MCF 10A (cell line): ENCODE measurements around the gene PRADC1. TPM values are rescaled to one million over a fixed set of nuclear protein-coding genes. Genes with fewer than 3 reads are reported as not detected.
"Not testable (repeated sequence)": the region's sequence is repeated elsewhere in the genome, so short reads cannot be mapped to it uniquely, and the experiment has no call there.

Source experiments
- BruUV-seq: library from RNA; stranded (reverse); fragments of 400-500 nt; replicated peaks from 2 replicates; lab custom pipeline; 2021; lab: Mats Ljungman, UMichigan
- CTCF ChIA-PET: fragments of 300-600 bp; sonication (Branson Sonifier 250); formaldehyde crosslinking; extraction: SDS; loops from one replicate; lab custom pipeline; 2021; ENCODE audit warnings: antibody characterized with exemption, inconsistent platforms; lab: Yijun Ruan, JAX
- POLR2A ChIA-PET: fragments of 300-600, 350-650 bp; sonication (Branson Sonifier 250); formaldehyde crosslinking; extraction: SDS; loops from one replicate; lab custom pipeline; 2020; ENCODE audit warnings: antibody characterized with exemption, inconsistent platforms; lab: Yijun Ruan, JAX
- DNase-seq: peaks from one replicate; pipeline ENCODE4 v3.0.0-alpha.2; 2018; ENCODE audit not compliant: unreplicated experiment
- H3K27ac Mint-ChIP-seq: one replicate; pipeline ENCODE4 v1.8.0; 2022; ENCODE audit warnings: mild to moderate bottlenecking, low read depth, mixed read lengths; ENCODE audit not compliant: unreplicated experiment
- H3K27me3 Mint-ChIP-seq: one replicate; pipeline ENCODE4 v1.8.0; 2022; ENCODE audit warnings: mixed read lengths; ENCODE audit not compliant: insufficient read depth, unreplicated experiment
- H3K36me3 Mint-ChIP-seq: one replicate; pipeline ENCODE4 v1.8.0; 2022; ENCODE audit warnings: mild to moderate bottlenecking, moderate library complexity, mixed read lengths; ENCODE audit not compliant: insufficient read depth, unreplicated experiment
- H3K4me1 Mint-ChIP-seq: one replicate; pipeline ENCODE4 v1.8.0; 2022; ENCODE audit warnings: mixed read lengths; ENCODE audit not compliant: insufficient read depth, unreplicated experiment
- H3K4me3 Mint-ChIP-seq: one replicate; pipeline ENCODE4 v1.8.0; 2022; ENCODE audit warnings: mild to moderate bottlenecking, moderate library complexity, mixed read lengths; ENCODE audit not compliant: unreplicated experiment
- H3K9me3 Mint-ChIP-seq: one replicate; pipeline ENCODE4 v1.8.0; 2022; ENCODE audit warnings: mixed read lengths; ENCODE audit not compliant: unreplicated experiment
- intact Hi-C: fragments of 100-400 bp; cut with micrococcal nuclease; formaldehyde crosslinking; loops from 2 replicates; pipeline ENCODE4 v1.14.1; 2022
- total RNA-seq: library from RNA; stranded (reverse); gene quantifications from 2 replicates; pipeline ENCODE4 v1.2.3, GENCODE V29; 2022
- TF ChIP-seq, protein P1 (sequence below): fragments of 200-600 bp; IDR thresholded peaks from one replicate; pipeline ENCODE4 v1.8.0; 2022; ENCODE audit warnings: antibody characterized with exemption, mild to moderate bottlenecking; ENCODE audit not compliant: unreplicated experiment

The PRADC1 gene
- total RNA-seq, 1 experiment from 2014 or later = 13.5 TPM

DNA sequence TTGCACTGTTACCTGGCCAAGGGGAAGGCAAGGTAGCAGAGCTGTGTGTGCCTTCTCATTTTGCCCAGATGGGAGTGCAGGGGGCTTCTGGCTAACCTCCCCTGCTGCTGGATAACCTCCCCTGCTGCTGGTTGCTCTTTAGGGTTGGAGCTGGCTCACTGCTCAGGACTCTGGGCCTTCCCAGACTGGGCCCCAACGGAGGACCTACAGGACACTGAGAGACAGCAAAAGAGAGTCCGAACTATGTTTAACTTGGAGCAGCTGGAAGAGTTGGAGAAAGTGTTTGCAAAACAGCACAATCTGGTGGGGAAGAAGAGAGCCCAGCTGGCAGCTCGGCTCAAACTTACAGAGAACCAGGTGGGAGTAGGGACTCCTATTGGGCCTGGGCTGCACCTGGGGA lies 24.8 kb downstream of the PRADC1 start:
- Mint-ChIP-seq H3K4me3 (no peak overlapping the region), H3K4me1 (no peaks in the 10 kb centered on the region), H3K27ac (no peak overlapping the region), H3K36me3 (no peaks in the 10 kb centered on the region), H3K9me3 (no peaks in the 10 kb centered on the region), H3K27me3 (no peaks in the 10 kb centered on the region)
- TF ChIP-seq, protein P1, sequence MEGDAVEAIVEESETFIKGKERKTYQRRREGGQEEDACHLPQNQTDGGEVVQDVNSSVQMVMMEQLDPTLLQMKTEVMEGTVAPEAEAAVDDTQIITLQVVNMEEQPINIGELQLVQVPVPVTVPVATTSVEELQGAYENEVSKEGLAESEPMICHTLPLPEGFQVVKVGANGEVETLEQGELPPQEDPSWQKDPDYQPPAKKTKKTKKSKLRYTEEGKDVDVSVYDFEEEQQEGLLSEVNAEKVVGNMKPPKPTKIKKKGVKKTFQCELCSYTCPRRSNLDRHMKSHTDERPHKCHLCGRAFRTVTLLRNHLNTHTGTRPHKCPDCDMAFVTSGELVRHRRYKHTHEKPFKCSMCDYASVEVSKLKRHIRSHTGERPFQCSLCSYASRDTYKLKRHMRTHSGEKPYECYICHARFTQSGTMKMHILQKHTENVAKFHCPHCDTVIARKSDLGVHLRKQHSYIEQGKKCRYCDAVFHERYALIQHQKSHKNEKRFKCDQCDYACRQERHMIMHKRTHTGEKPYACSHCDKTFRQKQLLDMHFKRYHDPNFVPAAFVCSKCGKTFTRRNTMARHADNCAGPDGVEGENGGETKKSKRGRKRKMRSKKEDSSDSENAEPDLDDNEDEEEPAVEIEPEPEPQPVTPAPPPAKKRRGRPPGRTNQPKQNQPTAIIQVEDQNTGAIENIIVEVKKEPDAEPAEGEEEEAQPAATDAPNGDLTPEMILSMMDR = no peak
- ChIA-PET CTCF (interaction anchor here (0.8 to 3.0 kb wide), 2 partner anchors 30 to 123 kb away, joined by 3 to 10 read pairs; no protein-coding TSS in a partner anchor), POLR2A (no interaction called here)
- no peak for DNase-seq
- intact Hi-C loops = no loop called here
- BruUV-seq = no TSS peak

DNA sequence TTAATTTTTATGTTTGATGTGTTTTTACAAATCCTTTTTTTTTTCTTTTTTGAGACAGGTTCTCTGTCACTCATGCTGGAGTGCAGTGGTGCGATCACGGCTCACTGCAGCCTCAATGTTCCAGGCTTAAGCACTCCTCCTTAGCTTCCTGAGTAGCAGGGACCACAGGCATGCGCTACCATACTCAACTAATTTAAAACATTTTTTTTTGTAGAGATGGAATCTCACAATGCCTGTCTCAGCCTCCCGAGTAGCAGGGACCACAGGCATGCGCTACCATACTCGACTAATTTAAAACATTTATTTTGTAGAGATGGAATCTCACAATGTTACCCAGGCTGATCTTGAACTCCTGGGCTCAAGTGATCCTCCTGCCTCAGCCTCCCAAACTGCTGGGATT lies 27.4 kb downstream of the PRADC1 start:
- H3K27ac Mint-ChIP-seq = no peak overlapping the region
- no peaks in the 10 kb centered on the region for H3K36me3 Mint-ChIP-seq
- no peaks in the 10 kb centered on the region for H3K4me1 Mint-ChIP-seq
- POLR2A ChIA-PET = no interaction called here
- H3K4me3 Mint-ChIP-seq = no peak overlapping the region
- CTCF ChIA-PET = interaction anchor here (0.7 to 2.7 kb wide), 3 partner anchors 29 to 174 kb away, joined by 3 to 18 read pairs (median 3); no protein-coding TSS in a partner anchor
- TF ChIP-seq, protein P1 = no peak
- intact Hi-C loops = no loop called here
- no peaks in the 10 kb centered on the region for H3K27me3 Mint-ChIP-seq
- DNase-seq = no peak
- BruUV-seq = no TSS peak
- H3K9me3 Mint-ChIP-seq = no peaks in the 10 kb centered on the region

DNA sequence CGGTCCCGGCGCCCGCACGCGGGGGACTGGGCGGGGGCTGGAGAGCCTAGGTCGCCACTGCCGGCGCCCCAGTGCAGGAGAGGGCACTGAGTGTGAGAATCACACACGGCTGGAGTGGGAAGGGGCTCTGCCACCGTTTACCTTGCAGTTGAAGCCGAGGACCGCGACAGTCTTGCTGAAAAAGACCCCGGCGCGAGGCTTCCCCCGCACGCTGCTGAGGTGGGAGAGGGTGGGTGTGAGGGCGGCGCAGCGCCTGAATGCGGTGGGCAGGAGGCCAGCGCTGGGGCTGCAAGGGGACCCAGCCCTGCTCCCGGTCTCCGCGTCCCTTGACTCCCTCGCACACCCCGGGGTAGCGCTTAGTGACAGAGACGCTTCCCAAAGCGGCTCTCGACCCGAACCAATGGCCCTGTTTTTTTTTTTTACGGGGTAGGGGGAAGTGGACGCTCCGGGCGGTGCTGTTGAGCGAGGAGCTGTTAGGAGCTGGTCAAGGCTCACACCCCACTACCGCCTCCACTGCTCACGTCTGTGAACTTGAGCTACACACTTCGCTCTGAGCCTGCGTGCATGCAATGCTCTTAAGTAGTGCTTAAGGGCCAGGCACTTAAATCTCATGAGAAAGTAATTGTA lies 29.9 kb downstream of the PRADC1 start:
- Mint-ChIP-seq H3K4me1 (no peaks in the 10 kb centered on the region), H3K36me3 (no peaks in the 10 kb centered on the region), H3K4me3 (no peak overlapping the region), H3K27ac (no peak overlapping the region), H3K9me3 (no peaks in the 10 kb centered on the region), H3K27me3 (no peaks in the 10 kb centered on the region)
- ChIA-PET POLR2A (no interaction called here), CTCF (interaction anchor here (0.8 kb wide), 1 partner anchor 10 kb away, joined by 3 read pairs; no protein-coding TSS in a partner anchor)
- no TSS peak for BruUV-seq
- intact Hi-C loops = no loop called here
- DNase-seq = no peak
- TF ChIP-seq, protein P1 = no peak

DNA sequence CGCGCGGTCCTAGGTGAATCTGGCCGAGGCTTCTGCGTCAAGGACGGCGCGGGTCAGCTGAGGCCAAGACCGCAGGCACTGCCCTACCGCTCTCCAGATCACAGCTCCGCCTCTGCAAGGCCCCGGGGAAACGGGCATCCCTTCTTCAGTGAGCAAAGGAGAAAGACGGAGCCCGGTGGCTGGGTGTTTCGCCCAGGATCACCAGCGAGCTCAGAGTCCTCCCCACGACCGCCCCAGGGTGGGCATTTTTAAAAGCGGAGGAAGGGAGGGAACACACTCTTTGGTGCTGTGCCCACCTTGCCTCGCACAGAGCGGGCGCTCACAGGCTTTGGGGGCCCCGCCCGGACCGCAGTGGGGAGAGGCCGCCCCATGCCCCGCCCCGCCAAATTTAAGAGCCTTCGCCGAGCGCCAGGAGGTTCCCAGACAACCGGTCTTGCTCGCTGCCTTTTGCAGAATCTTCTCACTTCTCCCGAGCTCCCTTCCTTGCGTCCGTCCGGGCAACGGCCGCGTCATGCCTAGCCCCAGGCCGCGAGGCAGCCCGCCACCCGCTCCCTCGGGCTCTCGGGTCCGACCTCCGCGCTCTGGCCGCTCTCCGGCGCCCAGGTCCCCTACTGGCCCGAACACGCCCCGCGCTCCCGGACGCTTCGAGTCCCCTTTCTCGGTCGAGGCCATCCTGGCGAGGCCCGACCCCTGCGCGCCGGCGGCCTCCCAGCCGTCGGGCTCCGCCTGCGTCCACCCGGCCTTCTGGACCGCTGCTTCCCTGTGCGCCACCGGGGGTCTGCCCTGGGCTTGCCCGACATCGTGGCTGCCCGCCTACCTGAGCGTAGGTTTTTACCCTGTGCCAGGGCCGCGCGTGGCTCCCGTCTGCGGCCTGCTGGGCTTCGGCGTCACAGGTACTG lies 30.6 kb downstream of the PRADC1 start, which contains the start of gene NOTO:
TSS of gene NOTO (plus strand) at position 419 of the 899 bp plus-strand sequence. CDS start at position 512, 93 bp downstream.
- CTCF ChIA-PET = interaction anchor here (0.9 to 2.5 kb wide), 2 partner anchors 9 to 11 kb away, joined by 5 to 14 read pairs; partner anchors contain the start of gene SMYD5
- Mint-ChIP-seq H3K4me3 (no peak within 1 kb of the TSS), H3K9me3 (no peaks in the 10 kb centered on the region), H3K27ac (no peak within 1 kb of the TSS), H3K27me3 (no peaks in the 10 kb centered on the region), H3K36me3 (no peaks in the 10 kb centered on the region), H3K4me1 (no peaks in the 10 kb centered on the region)
- no TSS peak for BruUV-seq
- intact Hi-C loops = no loop called here
- DNase-seq = no peak
- POLR2A ChIA-PET = no interaction called here
- TF ChIP-seq, protein P1 = no peak

DNA sequence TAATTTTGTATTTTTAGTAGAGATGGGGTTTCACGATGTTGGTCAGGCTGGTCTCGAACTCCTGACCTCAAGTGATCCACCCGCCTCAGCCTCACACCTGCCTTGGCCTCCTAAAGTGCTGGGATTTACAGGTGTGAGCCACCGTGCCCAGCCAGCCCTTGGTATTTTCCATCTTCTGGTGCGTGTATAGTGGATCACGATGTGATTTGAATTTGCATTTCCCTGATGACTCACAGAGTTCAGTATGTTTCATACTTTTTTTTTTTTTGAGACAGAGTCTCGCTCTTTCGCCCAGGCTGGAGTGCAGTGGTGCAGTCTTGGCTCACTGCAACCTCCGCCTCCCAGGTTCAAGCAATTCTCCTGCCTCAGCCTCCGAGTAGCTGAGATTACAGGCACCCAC lies 32.8 kb downstream of the PRADC1 start:
- H3K36me3 Mint-ChIP-seq, BruUV-seq, intact Hi-C loops, H3K27ac Mint-ChIP-seq, H3K9me3 Mint-ChIP-seq, DNase-seq, H3K27me3 Mint-ChIP-seq, H3K4me3 Mint-ChIP-seq, H3K4me1 Mint-ChIP-seq: not testable (repeated sequence)
- CTCF ChIA-PET = interaction anchor here (0.7 to 2.5 kb wide), 2 partner anchors 13 to 49 kb away, joined by 3 to 14 read pairs; partner anchors contain the start of gene SMYD5
- POLR2A ChIA-PET = interaction anchor here (1.1 kb wide), 1 partner anchor 44 kb away, joined by 3 read pairs; no protein-coding TSS in a partner anchor
